PC-3 (cell line): ENCODE data around the gene PRKACB. TPM values are rescaled to one million over a fixed set of nuclear protein-coding genes. Genes with fewer than 3 reads are reported as not detected.
"Not testable (repeated sequence)": the region's sequence is repeated elsewhere in the genome, so short reads cannot be mapped to it uniquely, and the experiment has no call there.

Experiments
- ATAC-seq: fragments of 200-7000 bp; cut with Tn5 transposase; 2 replicates; pipeline ENCODE4 v1.9.1; 2020; ENCODE audit warnings: mild to moderate bottlenecking, moderate library complexity
- BruUV-seq: library from RNA; stranded (reverse); fragments of 400-500 nt; replicated peaks from 2 replicates; lab custom pipeline; 2021; lab: Mats Ljungman, UMichigan
- CTCF ChIA-PET: fragments of 300-600 bp; sonication (Branson Sonifier 250); formaldehyde crosslinking; loops from one replicate; lab custom pipeline; 2022; ENCODE audit warnings: antibody characterized with exemption; lab: Charles Lee
- POLR2A ChIA-PET: fragments of 300-600 bp; sonication (Branson Sonifier 250); formaldehyde crosslinking; loops from one replicate; lab custom pipeline; 2022; ENCODE audit warnings: antibody characterized with exemption; ENCODE audit not compliant: unreplicated experiment; lab: Charles Lee
- DNase-seq: peaks from one replicate; pipeline ENCODE4 v3.0.0-alpha.2; 2015
- H2AFZ ChIP-seq: fragments of 300-600 bp; sonication (generic); 2 replicates; pipeline ENCODE4 v1.6.0; 2016; ENCODE audit warnings: antibody characterized with exemption, low read length
- H3F3A ChIP-seq: fragments of 300-600 bp; sonication (generic); one replicate; pipeline ENCODE4 v1.6.0; 2017; ENCODE audit warnings: antibody characterized with exemption, low read length, control low read depth, mild to moderate bottlenecking; ENCODE audit not compliant: unreplicated experiment
- H3K27ac ChIP-seq: fragments of 300-600 bp; sonication (generic); 2 replicates; pipeline ENCODE4 v1.5.1; 2016; ENCODE audit warnings: mild to moderate bottlenecking, low read length
- H3K27me3 ChIP-seq: fragments of 300-600 bp; sonication (generic); 2 replicates; pipeline ENCODE4 v1.6.1; 2016; ENCODE audit warnings: low read length, mixed read lengths
- H3K36me3 ChIP-seq: fragments of 300-600 bp; sonication (generic); 2 replicates; pipeline ENCODE4 v1.6.1; 2016; ENCODE audit warnings: low read depth, mixed run types, low read length, mixed read lengths
- H3K4me1 ChIP-seq: fragments of 300-600 bp; sonication (generic); 2 replicates; pipeline ENCODE4 v1.5.1; 2016; ENCODE audit warnings: low read length; ENCODE audit not compliant: insufficient read depth
- H3K4me2 ChIP-seq: fragments of 300-600 bp; sonication (generic); 2 replicates; pipeline ENCODE4 v1.6.0; 2016; ENCODE audit warnings: low read length
- H3K4me3 ChIP-seq: fragments of 300-600 bp; sonication (generic); 2 replicates; pipeline ENCODE4 v1.5.1; 2016; ENCODE audit warnings: mild to moderate bottlenecking, low read length, mixed read lengths
- H3K79me2 ChIP-seq: fragments of 300-600 bp; sonication (generic); 2 replicates; pipeline ENCODE4 v1.6.1; 2017; ENCODE audit warnings: low read length, mixed read lengths
- H3K9ac ChIP-seq: fragments of 300-600 bp; sonication (generic); 2 replicates; pipeline ENCODE4 v1.6.0; 2016; ENCODE audit warnings: mild to moderate bottlenecking, low read length
- H3K9me2 ChIP-seq: fragments of 300-600 bp; sonication (generic); replicated peaks from 2 replicates; pipeline ENCODE4 v1.6.1; 2016; ENCODE audit warnings: mixed run types, low read length, mixed read lengths
- H3K9me3 ChIP-seq: fragments of 300-600 bp; sonication (generic); 2 replicates; pipeline ENCODE4 v1.6.1; 2016; ENCODE audit warnings: low read length, mixed read lengths
- H4K20me1 ChIP-seq: fragments of 300-600 bp; sonication (generic); 2 replicates; pipeline ENCODE4 v1.6.1; 2016; ENCODE audit warnings: low read length, mixed read lengths
- CTCF ChIP-seq: fragments of 300-600 bp; sonication (generic); conservative IDR thresholded peaks from 2 replicates; pipeline ENCODE4 v1.5.1; 2017; ENCODE audit warnings: antibody characterized with exemption, low read depth, mild to moderate bottlenecking, low read length
- EZH2 ChIP-seq: fragments of 300-600 bp; sonication (generic); IDR thresholded peaks from one replicate; pipeline ENCODE4 v1.6.1; 2017; ENCODE audit warnings: antibody characterized with exemption, mild to moderate bottlenecking, low read length; ENCODE audit not compliant: unreplicated experiment
- EZH2phosphoT487 ChIP-seq: fragments of 300-600 bp; sonication (generic); IDR thresholded peaks from 2 replicates; pipeline ENCODE4 v1.6.1; 2018; ENCODE audit warnings: mild to moderate bottlenecking, antibody characterized with exemption, low read length, borderline replicate concordance
- intact Hi-C: fragments of 100-400 bp; cut with micrococcal nuclease; formaldehyde crosslinking; loops from 2 replicates; pipeline ENCODE4 v1.9.0; 2023
- total RNA-seq: library from RNA; depleted of rRNA; stranded (reverse); fragments of >200 nt; gene quantifications from 2 replicates; pipeline ENCODE4 v1.2.3, GENCODE V29; 2014; rRNA removed

Gene PRKACB
- total RNA-seq, 1 experiment from 2014 or later = 7.8 TPM

DNA sequence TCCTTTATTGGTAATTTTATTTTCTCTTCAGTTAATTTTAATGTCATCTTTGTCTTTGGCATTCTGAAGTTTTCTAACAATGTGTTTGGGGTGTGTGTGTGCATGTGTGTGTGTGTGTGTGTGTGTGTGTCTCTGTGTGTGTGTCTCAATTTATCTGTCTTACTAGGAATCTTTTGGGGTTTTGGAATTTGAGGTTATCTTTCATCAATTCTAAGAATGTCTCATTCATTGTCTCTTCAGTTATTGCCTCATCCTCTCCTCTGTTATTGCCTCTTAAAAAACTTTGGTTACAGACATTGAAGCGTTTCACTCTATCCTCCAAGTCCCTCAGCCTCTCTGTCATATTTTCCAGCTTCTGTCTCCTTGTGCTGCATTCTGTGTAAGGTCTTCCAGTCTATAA, 139.3 kb downstream of the PRKACB start:
- no TSS peak for BruUV-seq
- intact Hi-C loops = no loop called here
- Histone ChIP-seq H3K4me2 (no peak overlapping the region), H3K79me2 (no peaks in the 10 kb centered on the region), H3K27me3 (no peaks in the 10 kb centered on the region), H3F3A (no peaks in the 10 kb centered on the region), H4K20me1 (no peaks in the 10 kb centered on the region), H3K36me3 (peaks cover 4% of the 10 kb centered on the region; the same call in 1 of the 2 replicates), H3K9ac (no peak overlapping the region), H2AFZ (no peak overlapping the region), H3K4me3 (no peak overlapping the region), H3K9me3 (peaks cover 6% of the 10 kb centered on the region; the same call in 1 of the 2 replicates), H3K27ac (no peak overlapping the region), H3K4me1 (no peaks in the 10 kb centered on the region), H3K9me2 (no peaks in the 10 kb centered on the region)
- CTCF ChIA-PET = no interaction called here
- POLR2A ChIA-PET = no interaction called here
- no peak for ATAC-seq
- DNase-seq = no peak
- TF ChIP-seq EZH2phosphoT487 (no peak), CTCF (no peak), EZH2 (no peak)

DNA sequence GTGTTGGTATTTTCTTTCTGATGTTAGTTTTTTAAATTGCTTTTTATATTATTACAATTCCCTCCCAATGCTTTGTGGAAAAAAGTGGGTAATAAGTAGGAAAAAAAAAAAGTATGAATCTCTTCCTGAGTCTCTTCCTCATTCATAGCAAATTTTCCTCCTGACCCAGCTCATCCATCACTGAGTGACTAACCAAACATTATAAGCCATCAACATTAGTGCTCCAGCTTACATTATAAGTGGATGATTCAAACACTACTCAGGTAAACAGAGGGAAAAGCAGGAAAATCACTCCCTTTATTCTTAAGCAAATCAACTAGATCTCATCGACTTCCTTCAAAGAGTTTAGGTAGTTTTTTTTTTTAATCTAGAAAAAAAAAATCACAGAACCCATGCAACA, 142.0 kb downstream of the PRKACB start:
- Histone ChIP-seq H3K9ac (no peak overlapping the region), H3K79me2 (no peaks in the 10 kb centered on the region), H3K27ac (no peak overlapping the region), H3K27me3 (no peaks in the 10 kb centered on the region), H3F3A (no peaks in the 10 kb centered on the region), H4K20me1 (no peaks in the 10 kb centered on the region), H3K4me1 (no peaks in the 10 kb centered on the region), H3K4me3 (no peak overlapping the region), H3K9me2 (no peaks in the 10 kb centered on the region), H3K36me3 (peaks cover 4% of the 10 kb centered on the region; the same call in 1 of the 2 replicates), H2AFZ (no peak overlapping the region), H3K4me2 (no peak overlapping the region), H3K9me3 (peaks cover 21% of the 10 kb centered on the region; the same call in 1 of the 2 replicates)
- DNase-seq = peak; percentile 34
- intact Hi-C loops = no loop called here
- TF ChIP-seq CTCF (no peak), EZH2phosphoT487 (no peak), EZH2 (no peak)
- BruUV-seq = no TSS peak
- ChIA-PET POLR2A (no interaction called here), CTCF (no interaction called here)
- ATAC-seq = no peak

DNA sequence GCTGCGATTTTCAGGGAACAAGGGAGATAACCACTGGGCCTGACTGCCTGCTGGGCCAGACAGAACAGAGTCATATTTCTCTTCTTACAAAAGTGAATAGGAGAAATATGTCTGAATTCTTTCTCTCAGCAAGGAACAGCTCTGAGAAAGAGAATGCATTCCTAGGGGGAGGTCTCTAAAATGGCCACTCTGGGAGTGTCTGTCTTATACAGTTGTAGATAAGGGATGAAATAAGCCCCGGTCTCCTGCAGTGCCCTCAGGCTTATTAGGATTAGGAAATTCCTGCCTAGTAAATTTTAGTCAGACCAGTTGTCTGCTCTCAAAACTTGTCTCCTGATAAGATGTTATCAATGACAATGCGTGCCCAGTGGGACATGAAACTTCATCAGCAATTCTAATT, 143.3 kb downstream of the PRKACB start:
- H3K27me3 ChIP-seq, H3K4me2 ChIP-seq, DNase-seq, BruUV-seq, ATAC-seq, CTCF ChIA-PET, H3K9me2 ChIP-seq, H3K4me1 ChIP-seq, H3F3A ChIP-seq, H2AFZ ChIP-seq, intact Hi-C loops, H3K79me2 ChIP-seq, POLR2A ChIA-PET, H3K36me3 ChIP-seq, H3K4me3 ChIP-seq, H3K27ac ChIP-seq, H4K20me1 ChIP-seq, H3K9ac ChIP-seq: not testable (repeated sequence)
- peaks cover 21% of the 10 kb centered on the region; the same call in 1 of the 2 replicates for H3K9me3 ChIP-seq

Other genes with a start within 250 kb of the PRKACB start
- 3.8 and 6.8 TPM in 2 replicates for gene TTLL7, start 145.1 kb upstream of the PRKACB start, total RNA-seq
- gene SAMD13, start 157.4 kb downstream of the PRKACB start, total RNA-seq = 1.1 and 2.2 TPM in 2 replicates